ENCODE measurements around the gene TMPRSS13.

The TMPRSS13 gene

DNA sequence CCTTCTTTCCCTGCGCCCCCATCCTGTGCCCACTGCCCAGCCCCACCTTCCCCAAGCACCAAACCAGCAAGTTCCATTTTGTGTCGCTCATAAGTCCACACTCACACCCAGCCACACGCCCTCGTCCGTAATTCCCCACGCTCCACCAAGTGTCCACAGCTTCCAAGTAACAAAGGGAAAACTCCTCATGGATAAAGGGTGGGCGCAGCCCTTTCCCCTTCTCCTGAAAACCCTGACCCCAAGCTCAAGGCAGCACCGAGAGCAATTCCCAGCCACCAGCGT, 53.2 kb downstream of the TMPRSS13 start:
- TF ChIP-seq, protein P1, sequence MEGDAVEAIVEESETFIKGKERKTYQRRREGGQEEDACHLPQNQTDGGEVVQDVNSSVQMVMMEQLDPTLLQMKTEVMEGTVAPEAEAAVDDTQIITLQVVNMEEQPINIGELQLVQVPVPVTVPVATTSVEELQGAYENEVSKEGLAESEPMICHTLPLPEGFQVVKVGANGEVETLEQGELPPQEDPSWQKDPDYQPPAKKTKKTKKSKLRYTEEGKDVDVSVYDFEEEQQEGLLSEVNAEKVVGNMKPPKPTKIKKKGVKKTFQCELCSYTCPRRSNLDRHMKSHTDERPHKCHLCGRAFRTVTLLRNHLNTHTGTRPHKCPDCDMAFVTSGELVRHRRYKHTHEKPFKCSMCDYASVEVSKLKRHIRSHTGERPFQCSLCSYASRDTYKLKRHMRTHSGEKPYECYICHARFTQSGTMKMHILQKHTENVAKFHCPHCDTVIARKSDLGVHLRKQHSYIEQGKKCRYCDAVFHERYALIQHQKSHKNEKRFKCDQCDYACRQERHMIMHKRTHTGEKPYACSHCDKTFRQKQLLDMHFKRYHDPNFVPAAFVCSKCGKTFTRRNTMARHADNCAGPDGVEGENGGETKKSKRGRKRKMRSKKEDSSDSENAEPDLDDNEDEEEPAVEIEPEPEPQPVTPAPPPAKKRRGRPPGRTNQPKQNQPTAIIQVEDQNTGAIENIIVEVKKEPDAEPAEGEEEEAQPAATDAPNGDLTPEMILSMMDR (IDR thresholded peaks at IDR 0.05; ENCODE audit: low read depth, low read length, missing control alignments): no peak
- H3K4me3 ChIP-seq (ENCODE audit: low read depth, low read length): no peak overlapping the region
- DNase-seq (ENCODE audit: low read depth): no peak

DNA sequence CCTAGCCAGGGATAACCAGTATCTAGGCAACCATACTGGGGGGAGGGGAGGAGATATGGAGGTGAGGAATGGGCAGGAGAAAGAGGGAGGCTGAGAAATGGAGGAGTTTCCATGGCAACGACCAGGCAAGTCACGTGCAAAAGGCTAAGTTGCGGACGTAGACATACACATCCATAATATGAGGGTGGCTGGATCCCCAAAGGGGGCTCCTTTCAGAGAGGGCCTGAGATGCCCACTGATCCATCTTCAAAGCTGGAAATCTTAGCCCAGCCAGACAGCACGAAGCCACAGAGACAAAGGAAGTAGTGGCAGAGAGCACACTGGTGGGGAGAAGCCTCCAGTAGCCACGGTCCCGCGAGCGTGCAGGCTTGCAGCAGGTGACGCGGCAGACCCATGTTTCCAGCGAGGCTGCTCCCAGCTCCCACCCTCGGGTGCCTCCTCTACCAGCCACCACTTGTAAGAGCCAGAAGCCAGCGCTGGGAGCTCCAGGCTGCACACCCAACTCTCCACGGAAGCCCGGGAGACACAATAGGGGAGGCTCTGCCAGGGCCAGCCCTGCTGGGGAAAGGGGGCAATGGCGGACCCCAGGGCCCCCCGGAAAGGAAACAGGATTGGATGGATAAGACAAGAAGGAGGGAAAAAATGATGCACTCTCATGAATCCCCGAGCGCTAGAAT, 53.7 kb downstream of the TMPRSS13 start:
- no peak for DNase-seq (ENCODE audit: low read depth)
- H3K4me3 ChIP-seq (ENCODE audit: low read depth, low read length): no peak overlapping the region
- TF ChIP-seq, protein P1 (IDR thresholded peaks at IDR 0.05; ENCODE audit: low read depth, low read length, missing control alignments): no peak

DNA sequence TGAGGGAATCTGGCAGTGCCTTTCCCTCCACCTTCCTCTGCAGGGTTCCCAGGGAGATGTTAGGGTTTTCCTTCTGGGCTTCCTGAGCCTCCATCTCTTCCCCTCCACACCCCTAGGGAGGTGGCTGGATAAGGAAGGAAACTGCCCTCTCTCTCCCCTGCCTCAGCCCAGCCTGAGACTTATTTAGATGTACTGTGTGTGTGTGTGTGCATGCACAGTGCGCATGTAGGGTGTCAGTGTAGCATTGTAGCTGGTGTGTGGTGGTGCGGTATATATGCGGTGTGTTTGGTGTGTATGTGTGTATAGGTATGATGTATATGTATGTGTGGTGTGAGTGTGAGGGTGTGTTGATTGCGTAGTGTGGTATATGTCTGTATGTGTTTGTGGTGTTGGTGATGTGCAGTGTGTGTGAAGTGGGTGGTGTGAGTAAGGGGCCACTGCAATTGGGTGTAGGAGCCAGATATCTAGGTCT, 54.3 kb downstream of the TMPRSS13 start:
- no peak for DNase-seq (ENCODE audit: low read depth)
- H3K4me3 ChIP-seq (ENCODE audit: low read depth, low read length): no peak overlapping the region
- TF ChIP-seq, protein P1 (IDR thresholded peaks at IDR 0.05; ENCODE audit: low read depth, low read length, missing control alignments): no peak

GRCh38 chr11:117874253-117874909, 54.8 kb downstream of the TMPRSS13 start:
- DNase-seq (ENCODE audit: low read depth): no peak
- H3K4me3 ChIP-seq (ENCODE audit: low read depth, low read length): no peak overlapping the region
- TF ChIP-seq, protein P1 (IDR thresholded peaks at IDR 0.05; ENCODE audit: low read depth, low read length, missing control alignments): no peak

DNA sequence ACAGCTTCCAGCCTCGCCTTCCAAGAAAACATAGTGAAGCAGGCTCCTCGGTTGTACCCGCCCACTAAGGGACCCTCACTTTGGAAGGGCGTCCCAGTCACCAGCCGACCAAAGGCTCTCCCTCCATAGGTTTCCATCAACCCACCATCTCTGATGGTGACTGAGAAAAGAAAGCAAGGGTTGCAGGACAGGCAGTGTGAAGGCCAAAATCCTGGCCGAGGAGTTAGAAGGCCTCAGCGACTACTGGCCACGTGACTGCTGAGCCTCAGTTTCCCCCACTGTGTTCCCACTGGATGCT, 55.4 kb downstream of the TMPRSS13 start:
- no peak for DNase-seq (ENCODE audit: low read depth)
- H3K4me3 ChIP-seq (ENCODE audit: low read depth, low read length): no peak overlapping the region
- TF ChIP-seq, protein P1 (IDR thresholded peaks at IDR 0.05; ENCODE audit: low read depth, low read length, missing control alignments): no peak

DNA sequence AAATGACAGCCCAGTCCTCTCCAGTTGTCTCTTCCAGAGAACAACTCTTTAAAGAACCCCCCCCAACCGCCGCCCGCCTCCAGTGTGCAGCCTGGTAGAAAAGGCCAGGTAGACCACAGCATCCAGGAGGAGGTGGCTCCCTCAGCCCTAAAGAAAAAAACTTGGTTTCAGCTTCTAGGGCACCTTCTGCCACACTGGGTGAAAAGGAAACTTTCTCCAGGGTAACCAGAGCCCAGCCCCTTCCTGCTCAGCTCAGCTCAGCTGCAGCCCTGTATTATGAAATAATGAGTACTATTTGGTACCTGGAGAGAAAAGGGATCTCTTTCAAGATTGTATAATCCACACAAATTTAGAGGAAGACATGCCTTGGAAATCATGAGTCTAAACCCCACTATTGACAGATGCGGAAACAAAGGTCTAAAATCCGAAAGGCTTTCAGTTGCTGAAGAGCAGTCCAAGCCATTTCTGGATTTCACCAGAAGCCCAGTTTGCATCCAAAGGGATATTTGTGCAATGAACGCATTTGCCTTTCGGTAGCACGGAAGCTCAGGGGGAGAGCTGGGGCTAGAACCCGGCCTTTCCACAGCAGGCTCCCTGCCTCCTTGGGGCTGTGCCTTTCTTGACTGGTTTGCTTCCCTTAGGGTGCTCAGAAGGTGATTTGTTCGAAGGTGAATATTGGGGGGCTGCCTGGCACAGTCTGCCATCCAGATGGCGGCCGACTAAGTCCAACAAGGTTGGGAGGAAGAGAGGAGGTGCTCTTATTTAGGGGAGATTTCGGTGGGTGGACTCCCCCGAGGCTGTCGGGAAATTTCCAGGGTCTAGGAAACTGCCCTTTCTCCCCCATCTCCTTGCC, 56.0 kb downstream of the TMPRSS13 start:
- TF ChIP-seq, protein P1 (IDR thresholded peaks at IDR 0.05; ENCODE audit: low read depth, low read length, missing control alignments): no peak
- no peak overlapping the region for H3K4me3 ChIP-seq (ENCODE audit: low read depth, low read length)
- no peak for DNase-seq (ENCODE audit: low read depth)

All from GM12864 (cell line).